GM12874 (cell line): Measurements from ENCODE around the gene SLC25A44.

Source experiments
- CTCF ChIP-seq: IDR thresholded peaks from 2 replicates; pipeline ENCODE4 v1.5.1; 2011; ENCODE audit warnings: low read depth, mild to moderate bottlenecking, control low read depth, low read length, moderate library complexity; ENCODE audit not compliant: insufficient read depth

The SLC25A44 gene

GRCh38 chr1:156247460-156248322 is 53.8 kb downstream of the SLC25A44 start, which contains the start of gene PAQR6:
Gene PAQR6 (minus strand): TSS chr1:156248056. CDS start chr1:156246731, 1,325 bp downstream.
- TF ChIP-seq CTCF = no peak

- no peak for TF ChIP-seq CTCF
Measured at GRCh38 chr1:156248323-156248683, 54.4 kb downstream of the SLC25A44 start.

- no peak for TF ChIP-seq CTCF
Measured at GRCh38 chr1:156249593-156249992, 55.7 kb downstream of the SLC25A44 start.

- TF ChIP-seq CTCF = no peak
Measured at GRCh38 chr1:156251527-156251926, 57.6 kb downstream of the SLC25A44 start.

- no peak for TF ChIP-seq CTCF
Measured at GRCh38 chr1:156253634-156254033, 59.7 kb downstream of the SLC25A44 start.

- no peak for TF ChIP-seq CTCF
Measured at GRCh38 chr1:156257711-156258110, 63.8 kb downstream of the SLC25A44 start.

- no peak for TF ChIP-seq CTCF
Measured at GRCh38 chr1:156258859-156259258, 65.0 kb downstream of the SLC25A44 start.
